Measurements from ENCODE around the gene CCDC74A.
"Not testable (repeated sequence)": the region's sequence is repeated elsewhere in the genome, so short reads cannot be mapped to it uniquely, and the experiment has no call there.

Gene CCDC74A

DNA sequence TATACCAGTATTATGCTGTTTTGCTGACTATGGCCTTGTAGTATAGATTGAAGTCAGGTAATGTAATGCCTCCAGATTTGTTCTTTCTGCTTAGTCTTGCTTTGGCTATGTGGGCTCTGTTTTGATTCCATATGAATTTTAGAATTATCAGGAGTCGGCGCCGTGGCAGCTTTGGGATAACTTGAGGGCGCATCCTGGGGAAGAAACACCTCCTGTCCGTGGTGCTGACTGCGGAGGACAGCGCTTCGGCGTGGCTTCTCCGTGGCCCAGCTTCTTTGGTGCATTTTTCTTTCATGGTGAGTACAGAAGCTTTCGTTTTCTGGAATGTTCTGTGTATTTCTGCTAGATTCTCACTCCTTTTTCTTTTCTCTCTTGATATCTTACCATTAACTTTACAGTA is 25.2 kb downstream of the CCDC74A start:
- in situ Hi-C loops (cut with MboI; ENCODE audit: low pct_unique_long_range_greater_than_20kb, low sequenced_read_pairs, unreplicated experiment) = no loop called here
- DNase-seq (ENCODE audit: low spot score) = no peak
- TF ChIP-seq, protein P1, sequence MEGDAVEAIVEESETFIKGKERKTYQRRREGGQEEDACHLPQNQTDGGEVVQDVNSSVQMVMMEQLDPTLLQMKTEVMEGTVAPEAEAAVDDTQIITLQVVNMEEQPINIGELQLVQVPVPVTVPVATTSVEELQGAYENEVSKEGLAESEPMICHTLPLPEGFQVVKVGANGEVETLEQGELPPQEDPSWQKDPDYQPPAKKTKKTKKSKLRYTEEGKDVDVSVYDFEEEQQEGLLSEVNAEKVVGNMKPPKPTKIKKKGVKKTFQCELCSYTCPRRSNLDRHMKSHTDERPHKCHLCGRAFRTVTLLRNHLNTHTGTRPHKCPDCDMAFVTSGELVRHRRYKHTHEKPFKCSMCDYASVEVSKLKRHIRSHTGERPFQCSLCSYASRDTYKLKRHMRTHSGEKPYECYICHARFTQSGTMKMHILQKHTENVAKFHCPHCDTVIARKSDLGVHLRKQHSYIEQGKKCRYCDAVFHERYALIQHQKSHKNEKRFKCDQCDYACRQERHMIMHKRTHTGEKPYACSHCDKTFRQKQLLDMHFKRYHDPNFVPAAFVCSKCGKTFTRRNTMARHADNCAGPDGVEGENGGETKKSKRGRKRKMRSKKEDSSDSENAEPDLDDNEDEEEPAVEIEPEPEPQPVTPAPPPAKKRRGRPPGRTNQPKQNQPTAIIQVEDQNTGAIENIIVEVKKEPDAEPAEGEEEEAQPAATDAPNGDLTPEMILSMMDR (IDR thresholded peaks at IDR 0.05; ENCODE audit: extremely low read depth, insufficient read depth, missing control alignments) = no peak

DNA sequence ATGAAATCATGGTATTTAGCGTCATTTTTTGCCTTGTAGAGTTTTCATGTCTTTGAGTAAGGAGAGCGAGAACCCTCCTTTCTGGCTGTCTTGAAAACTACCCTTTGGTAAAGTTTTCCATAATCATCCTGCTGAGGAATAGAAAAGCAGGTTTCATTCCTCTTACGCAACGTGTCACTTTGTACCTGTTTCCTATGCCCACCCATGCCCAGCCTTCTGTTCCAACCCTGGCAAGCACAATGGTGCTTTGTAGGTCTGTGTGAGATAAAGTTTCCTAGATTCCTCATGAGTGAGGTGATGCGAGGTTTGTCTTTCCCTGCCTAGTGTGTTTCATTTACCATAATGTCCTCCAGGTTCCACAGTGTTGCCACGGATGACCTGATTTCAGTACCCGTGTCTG is 29.3 kb downstream of the CCDC74A start:
- DNase-seq (ENCODE audit: low spot score) = no peak
- TF ChIP-seq, protein P1 (IDR thresholded peaks at IDR 0.05; ENCODE audit: extremely low read depth, insufficient read depth, missing control alignments) = no peak
- in situ Hi-C loops (cut with MboI; ENCODE audit: low pct_unique_long_range_greater_than_20kb, low sequenced_read_pairs, unreplicated experiment) = no loop called here

DNA sequence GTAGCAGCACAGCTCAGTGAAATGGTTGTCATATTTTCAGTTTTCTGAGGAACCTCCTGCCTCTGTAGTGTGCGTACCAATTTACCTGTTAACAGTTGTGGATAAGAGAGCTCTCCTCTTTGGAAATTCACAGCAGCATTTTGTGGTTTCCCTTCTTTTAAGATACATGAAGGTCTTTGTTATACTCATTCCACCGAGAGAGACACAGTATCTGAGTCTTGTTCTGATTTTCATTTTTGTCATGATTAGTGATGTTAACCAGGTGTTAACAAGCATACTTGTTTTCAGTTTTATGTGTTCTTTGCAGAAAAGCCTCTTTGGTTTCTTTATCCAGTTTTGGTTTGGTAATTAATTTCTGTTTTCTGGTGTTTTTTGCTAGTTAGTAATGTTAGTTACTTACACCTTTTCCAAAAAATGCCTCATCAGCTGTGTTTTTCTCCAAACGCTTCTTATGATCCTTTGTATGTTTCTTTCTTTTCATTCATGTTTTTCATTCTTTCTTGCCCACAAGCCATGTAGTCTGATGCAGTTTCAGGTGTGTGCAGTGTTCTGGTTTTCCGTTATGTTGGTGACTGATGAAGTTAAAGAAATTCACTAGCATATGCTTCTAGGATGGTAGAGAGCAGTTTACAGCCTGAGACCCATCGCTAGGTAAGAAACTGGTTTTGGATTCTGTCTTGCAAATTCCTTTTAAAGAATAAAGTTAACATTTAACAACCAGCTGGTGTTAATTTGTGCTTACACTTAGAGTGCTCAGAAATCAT is 30.1 kb downstream of the CCDC74A start:
- in situ Hi-C loops (cut with MboI; ENCODE audit: low pct_unique_long_range_greater_than_20kb, low sequenced_read_pairs, unreplicated experiment) = no loop called here
- TF ChIP-seq, protein P1 (IDR thresholded peaks at IDR 0.05; ENCODE audit: extremely low read depth, insufficient read depth, missing control alignments) = no peak
- DNase-seq (ENCODE audit: low spot score) = no peak

GRCh38 chr2:131566371-131566770 is 38.7 kb downstream of the CCDC74A start:
- in situ Hi-C loops (cut with MboI; ENCODE audit: low pct_unique_long_range_greater_than_20kb, low sequenced_read_pairs, unreplicated experiment) = no loop called here
- no peak for DNase-seq (ENCODE audit: low spot score)
- TF ChIP-seq, protein P1 (IDR thresholded peaks at IDR 0.05; ENCODE audit: extremely low read depth, insufficient read depth, missing control alignments) = no peak

DNA sequence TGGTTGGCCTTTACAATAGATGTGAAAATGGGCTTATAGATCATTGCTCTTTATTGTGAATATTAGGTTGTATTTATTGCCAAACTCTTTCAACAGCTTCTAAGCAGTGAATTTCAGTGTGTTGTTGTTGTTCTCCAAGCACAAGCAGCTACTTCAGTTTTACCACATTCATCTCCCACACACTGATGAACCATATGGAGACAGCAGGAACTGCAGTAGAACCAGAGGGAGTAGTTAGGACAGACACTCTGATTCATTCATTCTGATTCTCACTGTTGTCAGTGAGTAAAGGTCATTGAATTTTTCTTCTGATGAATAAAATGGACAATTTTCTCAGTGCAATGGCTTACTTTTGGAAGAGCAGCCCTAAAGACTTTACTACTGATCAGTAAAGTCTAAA is 40.2 kb downstream of the CCDC74A start:
- TF ChIP-seq, protein P1 (IDR thresholded peaks at IDR 0.05; ENCODE audit: extremely low read depth, insufficient read depth, missing control alignments) = no peak
- in situ Hi-C loops (cut with MboI; ENCODE audit: low pct_unique_long_range_greater_than_20kb, low sequenced_read_pairs, unreplicated experiment) = no loop called here
- DNase-seq (ENCODE audit: low spot score) = no peak

- DNase-seq (ENCODE audit: low spot score); in situ Hi-C loops (cut with MboI; ENCODE audit: low pct_unique_long_range_greater_than_20kb, low sequenced_read_pairs, unreplicated experiment): not testable (repeated sequence)
These were observed 40.7 kb downstream of the CCDC74A start for GRCh38 chr2:131568401-131568800.

GRCh38 chr2:131572175-131572574 is 44.5 kb downstream of the CCDC74A start:
- in situ Hi-C loops (cut with MboI; ENCODE audit: low pct_unique_long_range_greater_than_20kb, low sequenced_read_pairs, unreplicated experiment) = no loop called here
- no peak for DNase-seq (ENCODE audit: low spot score)
- TF ChIP-seq, protein P1 (IDR thresholded peaks at IDR 0.05; ENCODE audit: extremely low read depth, insufficient read depth, missing control alignments) = no peak

Measured in GM13977 (cell line).